GM23338 (cell line): ENCODE measurements around the gene NUP214.
"Not testable (repeated sequence)": the region's sequence is repeated elsewhere in the genome, so short reads cannot be mapped to it uniquely, and the experiment has no call there.

Experiments
- CREB1 ChIP-seq: fragments of 250-450 bp; sonication (Bioruptor Pico); IDR thresholded peaks from 2 replicates; pipeline ENCODE4 v1.5.0; 2020; ENCODE audit warnings: low read depth, mild to moderate bottlenecking, moderate library complexity
- CTCF ChIP-seq, 2 experiments: fragments of 200-600 bp in 1 of 2; sonication (generic) in 1 of 2; conservative IDR thresholded peaks; 2 replicates each; pipeline versions ENCODE4 v1.5.1 to v1.6.1; 2016 to 2017; ENCODE audit warnings: antibody characterized with exemption in 2 of 2, low read depth in 2 of 2, mild to moderate bottlenecking in 2 of 2, moderate library complexity in 1 of 2
- ETS1 ChIP-seq: IDR thresholded peaks from 2 replicates; pipeline ENCODE4 v1.6.1; 2016; ENCODE audit warnings: antibody characterized with exemption
- EZH2 ChIP-seq: fragments of 200-600 bp; sonication (generic); IDR thresholded peaks from one replicate; pipeline ENCODE4 v1.8.0; 2017; ENCODE audit warnings: antibody characterized with exemption, mild to moderate bottlenecking, low read depth; ENCODE audit not compliant: unreplicated experiment
- EZH2phosphoT487 ChIP-seq: fragments of 200-600 bp; sonication (generic); IDR thresholded peaks from one replicate; pipeline ENCODE4 v1.8.1; 2018; ENCODE audit warnings: antibody characterized with exemption; ENCODE audit not compliant: unreplicated experiment
- JUNB ChIP-seq: IDR thresholded peaks from one replicate; pipeline ENCODE4 v1.6.1; 2016; ENCODE audit warnings: antibody characterized with exemption; ENCODE audit not compliant: unreplicated experiment
- NANOG ChIP-seq: IDR thresholded peaks from 2 replicates; pipeline ENCODE4 v1.6.1; 2016; ENCODE audit warnings: antibody characterized with exemption, borderline replicate concordance
- POLR2AphosphoS5 ChIP-seq: IDR thresholded peaks from 2 replicates; pipeline ENCODE4 v1.6.1; 2016; ENCODE audit warnings: antibody characterized with exemption, low read depth
- REST ChIP-seq: IDR thresholded peaks from one replicate; pipeline ENCODE4 v1.6.1; 2018; ENCODE audit warnings: antibody characterized with exemption; ENCODE audit not compliant: unreplicated experiment
- STAT1 ChIP-seq: IDR thresholded peaks from one replicate; pipeline ENCODE4 v1.6.1; 2016; ENCODE audit warnings: antibody characterized with exemption; ENCODE audit not compliant: unreplicated experiment
- ZNF114 ChIP-seq: fragments of 250-450 bp; sonication (Bioruptor Pico); IDR thresholded peaks from 2 replicates; pipeline ENCODE4 v1.5.0; 2020; ENCODE audit warnings: mild to moderate bottlenecking, moderate library complexity
- ZNF331 ChIP-seq: fragments of 250-450 bp; sonication (Bioruptor Pico); IDR thresholded peaks from 2 replicates; pipeline ENCODE4 v1.5.0; 2020; ENCODE audit warnings: low read depth, mild to moderate bottlenecking, moderate library complexity

- TF ChIP-seq CTCF (conservative IDR thresholded peaks at IDR 0.05; ENCODE audit: low read depth in 2 of 2); NANOG; POLR2AphosphoS5; ETS1; REST; EZH2; JUNB; ZNF114 (CRISPR knock-in tag); CREB1; EZH2phosphoT487; ZNF331 (CRISPR knock-in tag); STAT1: not testable (repeated sequence)
Measured at GRCh38 chr9:131211920-131212319, 86.5 kb downstream of the NUP214 start.
